ENCODE results near the gene CCDC71.

Gene CCDC71

GRCh38 chr3:49198161-49198560 lies 32.0 kb upstream of the CCDC71 start:
- TF ChIP-seq CTCF (conservative IDR thresholded peaks at IDR 0.05; ENCODE audit: low read depth), result no peak
- no peak for DNase-seq (ENCODE audit: low spot score)
- POLR2A ChIA-PET (ENCODE audit: low non-redundant PET), result no interaction called here
- CTCF ChIA-PET, result interaction anchor here (0.6 kb wide), 1 partner anchor 251 kb away, joined by 3 read pairs; no protein-coding TSS in a partner anchor
- peak overlapping the region; percentile 21; the same call in 1 of the 2 replicates for H3K27ac ChIP-seq

GRCh38 chr3:49191741-49192140 lies 25.6 kb upstream of the CCDC71 start:
- CTCF ChIA-PET, result no interaction called here
- DNase-seq (ENCODE audit: low spot score), result no peak
- H3K27ac ChIP-seq, result no peak overlapping the region
- no peak for TF ChIP-seq CTCF (conservative IDR thresholded peaks at IDR 0.05; ENCODE audit: low read depth)
- POLR2A ChIA-PET (ENCODE audit: low non-redundant PET), result no interaction called here

- no peak for DNase-seq (ENCODE audit: low spot score)
- TF ChIP-seq CTCF (conservative IDR thresholded peaks at IDR 0.05; ENCODE audit: low read depth), result no peak
- H3K27ac ChIP-seq, result no peak overlapping the region
- CTCF ChIA-PET, result no interaction called here
- POLR2A ChIA-PET (ENCODE audit: low non-redundant PET), result no interaction called here
Observed at GRCh38 chr3:49183873-49184272, 17.7 kb upstream of the CCDC71 start.

- ChIA-PET CTCF (no interaction called here), POLR2A (ENCODE audit: low non-redundant PET) (no interaction called here)
- DNase-seq (ENCODE audit: low spot score), result no peak
- no peak overlapping the region for H3K27ac ChIP-seq
- TF ChIP-seq CTCF (conservative IDR thresholded peaks at IDR 0.05; ENCODE audit: low read depth), result no peak
Observed at GRCh38 chr3:49182682-49183081, 16.6 kb upstream of the CCDC71 start.

GRCh38 chr3:49181351-49181750 lies 15.2 kb upstream of the CCDC71 start:
- POLR2A ChIA-PET (ENCODE audit: low non-redundant PET), result no interaction called here
- no peak overlapping the region for H3K27ac ChIP-seq
- no peak for TF ChIP-seq CTCF (conservative IDR thresholded peaks at IDR 0.05; ENCODE audit: low read depth)
- CTCF ChIA-PET, result interaction anchor here (0.6 kb wide), 1 partner anchor 174 kb away, joined by 5 read pairs; the partner anchor contains the start of gene WDR6
- no peak for DNase-seq (ENCODE audit: low spot score)

- ChIA-PET POLR2A (ENCODE audit: low non-redundant PET) (no interaction called here), CTCF (no interaction called here)
- H3K27ac ChIP-seq, result peak overlapping the region; percentile 9; the same call in 1 of the 2 replicates
- no peak for TF ChIP-seq CTCF (conservative IDR thresholded peaks at IDR 0.05; ENCODE audit: low read depth)
- no peak for DNase-seq (ENCODE audit: low spot score)
Observed at GRCh38 chr3:49180116-49180515, 14.0 kb upstream of the CCDC71 start.

GRCh38 chr3:49177073-49177472 lies 10.9 kb upstream of the CCDC71 start:
- TF ChIP-seq CTCF (conservative IDR thresholded peaks at IDR 0.05; ENCODE audit: low read depth), result no peak
- ChIA-PET POLR2A (ENCODE audit: low non-redundant PET) (no interaction called here), CTCF (interaction anchor here (0.6 kb wide), 1 partner anchor 24 kb away, joined by 3 read pairs; no protein-coding TSS in a partner anchor)
- DNase-seq (ENCODE audit: low spot score), result no peak
- peak overlapping the region; percentile 53 for H3K27ac ChIP-seq

All from RWPE1 (cell line).